ENCODE results near the gene TIGD7.

Gene TIGD7

DNA sequence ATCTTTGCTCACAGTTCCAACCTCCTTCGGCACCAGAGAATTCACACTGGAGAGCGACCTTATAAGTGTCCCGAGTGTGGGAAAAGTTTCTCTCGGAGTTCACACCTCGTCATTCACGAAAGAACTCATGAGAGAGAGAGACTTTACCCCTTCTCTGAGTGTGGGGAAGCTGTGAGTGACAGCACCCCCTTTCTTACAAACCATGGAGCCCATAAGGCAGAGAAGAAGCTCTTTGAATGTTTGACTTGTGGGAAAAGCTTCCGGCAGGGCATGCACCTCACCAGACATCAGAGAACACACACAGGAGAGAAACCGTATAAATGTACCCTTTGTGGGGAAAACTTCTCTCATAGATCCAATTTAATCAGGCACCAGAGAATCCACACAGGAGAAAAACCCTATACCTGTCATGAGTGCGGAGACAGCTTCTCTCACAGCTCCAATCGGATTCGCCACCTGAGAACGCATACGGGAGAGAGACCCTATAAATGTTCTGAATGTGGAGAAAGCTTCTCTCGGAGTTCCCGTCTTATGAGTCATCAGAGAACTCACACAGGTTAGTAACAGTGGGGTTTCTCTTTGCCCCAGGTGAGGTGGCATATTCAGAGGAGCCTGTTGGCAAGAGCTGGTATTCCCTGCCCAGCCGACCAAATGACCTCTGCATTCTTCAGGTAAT, 15.1 kb downstream of the TIGD7 start:
- no peak for TF ChIP-seq ZBTB7A (IDR thresholded peaks at IDR 0.05; ENCODE audit: low read depth)
- TF ChIP-seq RAD21 (IDR thresholded peaks at IDR 0.05; ENCODE audit: low read depth), result no peak
- no peak for TF ChIP-seq NFIC (IDR thresholded peaks at IDR 0.05)
- TF ChIP-seq, protein P1, sequence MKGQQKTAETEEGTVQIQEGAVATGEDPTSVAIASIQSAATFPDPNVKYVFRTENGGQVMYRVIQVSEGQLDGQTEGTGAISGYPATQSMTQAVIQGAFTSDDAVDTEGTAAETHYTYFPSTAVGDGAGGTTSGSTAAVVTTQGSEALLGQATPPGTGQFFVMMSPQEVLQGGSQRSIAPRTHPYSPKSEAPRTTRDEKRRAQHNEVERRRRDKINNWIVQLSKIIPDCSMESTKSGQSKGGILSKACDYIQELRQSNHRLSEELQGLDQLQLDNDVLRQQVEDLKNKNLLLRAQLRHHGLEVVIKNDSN (IDR thresholded peaks at IDR 0.05), result no peak
- TF ChIP-seq CREB1 (IDR thresholded peaks at IDR 0.05; ENCODE audit: low read depth), result no peak
- no peak for TF ChIP-seq TCF12 (IDR thresholded peaks at IDR 0.05; ENCODE audit: low read depth)

DNA sequence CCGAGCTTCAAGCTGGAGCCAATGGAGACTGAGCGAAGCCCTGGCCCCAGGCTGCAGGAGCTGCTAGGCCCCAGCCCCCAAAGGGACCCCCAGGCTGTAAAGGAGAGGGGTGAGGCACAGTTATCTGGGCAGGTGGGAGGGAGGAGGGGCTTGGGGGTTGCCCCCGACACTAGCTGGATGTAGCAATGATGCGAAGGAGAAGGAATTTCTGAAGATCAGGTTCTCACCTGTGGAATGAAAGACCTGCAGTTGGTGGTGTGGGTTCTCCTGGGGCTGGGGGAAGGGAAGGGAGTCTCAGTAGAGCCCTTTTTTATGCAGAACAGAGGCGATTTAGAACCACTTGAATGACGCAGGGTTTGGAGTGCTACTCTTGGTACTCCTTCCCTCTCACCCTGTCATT, 20.1 kb downstream of the TIGD7 start:
- TF ChIP-seq TAF1 (IDR thresholded peaks at IDR 0.05; ENCODE audit: low read depth), result no peak

DNA sequence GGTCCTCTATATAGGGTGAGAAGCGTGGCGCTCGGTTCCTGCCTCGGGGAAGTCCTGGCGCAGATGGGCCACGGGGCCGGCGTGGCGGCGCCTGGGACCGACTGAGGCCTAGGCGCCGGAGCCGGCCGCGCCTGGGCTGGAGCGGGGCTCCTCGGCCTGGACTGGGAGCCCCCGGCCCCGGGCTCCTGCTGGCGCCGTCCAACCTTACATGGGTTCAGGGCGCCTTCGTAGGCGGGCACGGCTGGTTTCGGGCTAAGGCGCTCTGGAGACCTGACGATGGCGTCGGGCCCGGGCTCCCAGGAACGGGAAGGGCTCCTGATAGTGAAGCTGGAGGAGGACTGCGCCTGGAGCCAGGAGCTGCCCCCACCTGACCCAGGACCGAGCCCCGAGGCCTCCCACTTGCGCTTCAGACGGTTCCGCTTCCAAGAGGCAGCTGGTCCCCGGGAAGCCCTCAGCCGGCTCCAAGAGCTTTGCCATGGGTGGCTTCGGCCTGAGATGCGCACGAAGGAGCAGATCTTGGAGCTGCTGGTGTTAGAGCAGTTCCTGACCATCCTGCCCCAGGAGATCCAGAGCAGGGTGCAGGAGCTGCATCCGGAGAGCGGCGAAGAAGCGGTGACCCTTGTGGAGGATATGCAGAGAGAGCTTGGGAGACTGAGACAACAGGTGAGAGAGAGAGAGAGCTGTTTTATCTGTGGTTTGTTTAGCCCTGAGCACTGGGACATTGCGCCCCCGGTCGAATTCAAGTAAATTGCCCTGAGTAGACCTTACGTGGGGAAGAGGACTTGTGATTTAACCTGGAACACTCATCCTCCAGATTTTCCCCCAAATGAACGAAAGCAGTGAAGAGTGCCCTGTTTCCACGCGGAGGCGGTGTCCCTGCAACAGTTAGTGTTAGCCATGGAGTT, 21.4 kb downstream of the TIGD7 start:
- TF ChIP-seq TAF1 (IDR thresholded peaks at IDR 0.05; ENCODE audit: low read depth), result peak; percentile 50; the same call in 1 of the 2 replicates
- TF ChIP-seq, protein P2, sequence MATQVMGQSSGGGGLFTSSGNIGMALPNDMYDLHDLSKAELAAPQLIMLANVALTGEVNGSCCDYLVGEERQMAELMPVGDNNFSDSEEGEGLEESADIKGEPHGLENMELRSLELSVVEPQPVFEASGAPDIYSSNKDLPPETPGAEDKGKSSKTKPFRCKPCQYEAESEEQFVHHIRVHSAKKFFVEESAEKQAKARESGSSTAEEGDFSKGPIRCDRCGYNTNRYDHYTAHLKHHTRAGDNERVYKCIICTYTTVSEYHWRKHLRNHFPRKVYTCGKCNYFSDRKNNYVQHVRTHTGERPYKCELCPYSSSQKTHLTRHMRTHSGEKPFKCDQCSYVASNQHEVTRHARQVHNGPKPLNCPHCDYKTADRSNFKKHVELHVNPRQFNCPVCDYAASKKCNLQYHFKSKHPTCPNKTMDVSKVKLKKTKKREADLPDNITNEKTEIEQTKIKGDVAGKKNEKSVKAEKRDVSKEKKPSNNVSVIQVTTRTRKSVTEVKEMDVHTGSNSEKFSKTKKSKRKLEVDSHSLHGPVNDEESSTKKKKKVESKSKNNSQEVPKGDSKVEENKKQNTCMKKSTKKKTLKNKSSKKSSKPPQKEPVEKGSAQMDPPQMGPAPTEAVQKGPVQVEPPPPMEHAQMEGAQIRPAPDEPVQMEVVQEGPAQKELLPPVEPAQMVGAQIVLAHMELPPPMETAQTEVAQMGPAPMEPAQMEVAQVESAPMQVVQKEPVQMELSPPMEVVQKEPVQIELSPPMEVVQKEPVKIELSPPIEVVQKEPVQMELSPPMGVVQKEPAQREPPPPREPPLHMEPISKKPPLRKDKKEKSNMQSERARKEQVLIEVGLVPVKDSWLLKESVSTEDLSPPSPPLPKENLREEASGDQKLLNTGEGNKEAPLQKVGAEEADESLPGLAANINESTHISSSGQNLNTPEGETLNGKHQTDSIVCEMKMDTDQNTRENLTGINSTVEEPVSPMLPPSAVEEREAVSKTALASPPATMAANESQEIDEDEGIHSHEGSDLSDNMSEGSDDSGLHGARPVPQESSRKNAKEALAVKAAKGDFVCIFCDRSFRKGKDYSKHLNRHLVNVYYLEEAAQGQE (IDR thresholded peaks at IDR 0.05; ENCODE audit: low read depth), result no peak
- no peak for TF ChIP-seq EGR1 (IDR thresholded peaks at IDR 0.05)

DNA sequence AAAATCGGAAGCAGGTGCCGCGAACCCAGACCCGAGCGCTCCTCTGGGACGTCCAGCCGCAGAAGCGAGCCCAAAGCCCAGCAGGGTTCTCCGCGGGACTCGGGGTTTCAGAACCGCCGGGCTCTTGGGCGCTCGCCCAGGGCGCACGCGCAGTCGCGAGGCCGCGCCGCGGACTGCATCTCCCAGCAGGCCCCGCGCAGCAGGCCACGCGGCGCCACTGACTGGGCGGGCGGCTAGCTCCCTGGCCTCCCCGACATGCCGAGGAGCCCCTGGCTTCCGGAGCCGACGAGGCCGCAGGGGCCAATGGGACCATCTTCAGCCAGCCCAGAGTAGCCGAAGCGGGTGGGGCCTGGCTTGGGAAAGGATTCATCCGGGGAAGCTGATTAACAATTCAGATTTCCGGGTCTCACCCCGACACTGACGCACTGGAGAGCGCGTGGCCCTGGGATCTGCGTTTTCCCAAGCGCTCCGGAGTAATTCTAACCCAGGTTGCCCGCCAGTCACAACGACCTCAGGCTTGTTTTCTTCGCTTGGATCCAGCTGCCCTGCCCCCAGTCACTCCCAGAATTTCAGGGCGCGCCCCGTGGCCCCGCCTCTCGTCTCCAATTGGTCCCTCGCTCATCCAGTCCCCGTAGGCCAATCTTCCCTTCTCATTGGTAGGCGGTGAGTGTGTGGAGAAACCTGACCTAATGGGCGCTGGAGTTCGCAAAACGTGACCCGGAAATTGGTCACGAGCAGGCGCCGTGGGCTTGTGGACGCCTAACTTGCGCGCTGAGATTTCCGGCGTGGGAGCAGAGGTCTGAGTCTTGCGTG, 22.3 kb downstream of the TIGD7 start, which contains the start of gene ZNF263:
ZNF263 (plus strand) TSS at position 762 of the 813 bp plus-strand sequence. CDS start 328 bp downstream, outside the sequence.
- TF ChIP-seq FOXM1 (IDR thresholded peaks at IDR 0.05; ENCODE audit: borderline replicate concordance, low read depth) (no peak), TAF1 (IDR thresholded peaks at IDR 0.05; ENCODE audit: low read depth) (peak; percentile 62), MAX (IDR thresholded peaks at IDR 0.05) (peak; percentile 93), CREB1 (IDR thresholded peaks at IDR 0.05; ENCODE audit: low read depth) (peak; percentile 94), TEAD4 (IDR thresholded peaks at IDR 0.05) (no peak), EP300 (IDR thresholded peaks at IDR 0.05; ENCODE audit: borderline replicate concordance) (0 out of 2 replicates have a peak, but pooled peaks have one; percentile 13), CEBPB (IDR thresholded peaks at IDR 0.05) (no peak), EGR1 (IDR thresholded peaks at IDR 0.05) (0 out of 2 replicates have a peak, but pooled peaks have one; percentile 12), TCF12 (IDR thresholded peaks at IDR 0.05; ENCODE audit: low read depth) (peak; percentile 40), RAD21 (IDR thresholded peaks at IDR 0.05; ENCODE audit: low read depth) (no peak), YY1 (IDR thresholded peaks at IDR 0.05; ENCODE audit: low read depth) (peak; percentile 62; the same call in 1 of the 2 replicates)
- TF ChIP-seq, protein P1 (IDR thresholded peaks at IDR 0.05), result peak; percentile 93

DNA sequence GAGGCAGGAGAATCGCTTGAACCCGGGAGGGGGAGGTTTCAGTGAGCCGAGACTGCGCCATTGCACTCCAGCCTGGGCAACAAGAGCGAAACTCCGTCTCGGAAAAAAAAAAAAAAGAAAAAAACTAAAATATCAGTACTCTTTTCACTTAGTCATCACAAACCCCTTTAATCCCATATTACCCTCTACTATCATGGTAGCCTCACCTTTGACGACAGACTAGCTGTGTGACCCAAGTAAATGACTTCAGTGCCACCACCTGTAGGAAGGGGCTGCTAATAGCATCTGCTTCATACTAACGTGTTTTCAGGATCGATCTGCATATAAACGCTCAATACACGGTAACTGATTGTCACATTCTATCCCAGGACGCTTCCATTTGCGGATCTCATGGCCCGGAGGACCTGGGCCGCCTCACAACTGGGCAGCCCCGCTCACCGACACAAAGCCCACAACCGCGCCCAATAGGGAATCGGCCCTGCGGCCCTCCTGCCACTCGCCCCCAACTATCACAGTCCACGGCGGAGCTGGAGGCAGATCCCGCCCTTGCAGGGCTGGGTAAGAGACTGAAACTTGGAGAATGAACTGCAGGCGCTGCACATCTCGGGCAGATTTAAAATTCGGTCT, 23.0 kb downstream of the TIGD7 start:
- TF ChIP-seq MAX (IDR thresholded peaks at IDR 0.05) (no peak), TAF1 (IDR thresholded peaks at IDR 0.05; ENCODE audit: low read depth) (no peak), ZBTB7A (IDR thresholded peaks at IDR 0.05; ENCODE audit: low read depth) (no peak), TCF12 (IDR thresholded peaks at IDR 0.05; ENCODE audit: low read depth) (no peak), EP300 (IDR thresholded peaks at IDR 0.05; ENCODE audit: borderline replicate concordance) (no peak), TEAD4 (IDR thresholded peaks at IDR 0.05) (no peak), RAD21 (IDR thresholded peaks at IDR 0.05; ENCODE audit: low read depth) (no peak), NFIC (IDR thresholded peaks at IDR 0.05) (no peak), CREB1 (IDR thresholded peaks at IDR 0.05; ENCODE audit: low read depth) (no peak), FOXM1 (IDR thresholded peaks at IDR 0.05; ENCODE audit: borderline replicate concordance, low read depth) (no peak), CEBPB (IDR thresholded peaks at IDR 0.05) (no peak), EGR1 (IDR thresholded peaks at IDR 0.05) (no peak), YY1 (IDR thresholded peaks at IDR 0.05; ENCODE audit: low read depth) (no peak)
- TF ChIP-seq, protein P1 (IDR thresholded peaks at IDR 0.05), result no peak
- TF ChIP-seq, protein P2 (IDR thresholded peaks at IDR 0.05; ENCODE audit: low read depth), result no peak

All from Ishikawa (cell line).